ENCODE data around the gene C11orf68. TPM values are rescaled to one million over a fixed set of nuclear protein-coding genes. Genes with fewer than 3 reads are reported as not detected.
A peak's percentile ranks its signal among the peaks of the same experiment; 100 is the strongest.

Gene C11orf68
- total and polyA plus RNA-seq, 2 of the 8 experiments (the other 6 are each of a cell fraction or from before 2014, with no cell fraction given): 24.0 to 51.2 TPM

DNA sequence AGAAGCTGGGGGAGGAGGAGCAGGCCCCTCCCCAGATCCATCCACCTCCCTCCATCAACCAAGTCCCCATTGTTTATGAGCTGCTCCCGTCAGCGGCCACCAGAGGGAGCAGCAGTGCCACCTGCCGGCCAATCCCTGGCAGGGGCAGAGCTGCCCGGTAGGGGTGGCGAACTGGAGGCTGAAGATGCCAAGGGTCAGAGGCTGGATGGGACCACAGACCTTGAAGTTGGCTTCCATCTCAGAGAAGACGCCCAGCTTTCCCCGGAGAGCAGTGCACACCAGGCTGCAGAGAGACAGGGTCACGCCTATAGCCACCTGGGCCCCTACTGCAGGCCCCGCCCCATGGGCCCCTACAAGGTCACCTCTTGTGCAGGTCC, 34.2 kb downstream of the C11orf68 start:
- Histone ChIP-seq H4K91ac (replicated peaks; ENCODE audit: insufficient read length, low read length) (no peak overlapping the region), H3K79me2 (ENCODE audit: control insufficient read depth in 1 of 2, insufficient read depth in 2 of 2, low read length in 2 of 2) (peaks cover 0 to 4% of the 10 kb centered on the region in 2 experiments; a peak in 1 of 4 replicates), H3K4me1 (replicated peaks in 1 of 4; ENCODE audit: control insufficient read depth in 3 of 4, insufficient read depth in 4 of 4, low read length in 3 of 4) (peaks cover 0 to 12% (median 7%) of the 10 kb centered on the region in 4 experiments; a peak in 5 of 7 replicates), H2BK5ac (ENCODE audit: low read depth, low read length) (no peak overlapping the region), H3K23me2 (ENCODE audit: low read depth, low read length) (peaks cover 12% of the 10 kb centered on the region), H3K4ac (replicated peaks; ENCODE audit: insufficient read length, low read depth, low read length) (no peak overlapping the region), H3K14ac (ENCODE audit: insufficient read length) (no peak overlapping the region), H3K9ac (replicated peaks in 1 of 4; ENCODE audit: extremely low read depth in 1 of 4, low read depth in 3 of 4, low read length in 3 of 4) (no peak overlapping the region), H2AFZ (ENCODE audit: low read length) (no peak overlapping the region), H4K8ac (ENCODE audit: extremely low read depth, insufficient read depth, low read length) (no peak overlapping the region), H2BK20ac (ENCODE audit: low read length) (no peak overlapping the region), H3K4me3 (ENCODE audit: extremely low read depth in 1 of 4, insufficient read depth in 2 of 4, low read depth in 3 of 4, low read length in 4 of 4) (no peak overlapping the region), H3K18ac (ENCODE audit: extremely low read depth, low read length) (no peak overlapping the region), H3K27ac (ENCODE audit: low read depth, low read length) (no peak overlapping the region), H4K5ac (ENCODE audit: insufficient read length, low read depth, low read length) (no peak overlapping the region), H3K4me2 (ENCODE audit: insufficient read depth in 1 of 2, low read depth in 2 of 2, low read length in 2 of 2) (no peak overlapping the region), H2BK120ac (replicated peaks; ENCODE audit: low read depth, low read length) (no peak overlapping the region), H2BK12ac (ENCODE audit: low read depth, low read length) (no peak overlapping the region), H3K56ac (replicated peaks; ENCODE audit: insufficient read length, low read depth, low read length) (no peak overlapping the region), H3K79me1 (ENCODE audit: low read depth, low read length) (no peaks in the 10 kb centered on the region), H3K23ac (ENCODE audit: insufficient read length) (no peak overlapping the region), H4K20me1 (replicated peaks in 1 of 2; ENCODE audit: control insufficient read depth in 1 of 2, insufficient read depth in 2 of 2, low read length in 2 of 2) (peaks cover 6 to 7% of the 10 kb centered on the region in 2 experiments), H3K9me3 (ENCODE audit: insufficient read depth in 2 of 2, low read depth in 1 of 2, low read length in 1 of 2) (no peaks in the 10 kb centered on the region), H3K36me3 (ENCODE audit: control insufficient read depth in 2 of 4, insufficient read depth in 4 of 4, low read length in 3 of 4) (peaks cover 8 to 22% (median 18%) of the 10 kb centered on the region in 4 experiments; a peak in 7 of 8 replicates), H2AK5ac (ENCODE audit: low read depth, low read length) (no peak overlapping the region), H2BK15ac (ENCODE audit: low read length) (no peak overlapping the region), H3K27me3 (replicated peaks in 1 of 4; ENCODE audit: control insufficient read depth in 3 of 4, extremely low read depth in 1 of 4, insufficient read depth in 3 of 4, low read length in 3 of 4) (peaks cover 0 to 4% (median 3%) of the 10 kb centered on the region in 4 experiments; a peak in 6 of 7 replicates)
- FAIRE-seq: peak; percentile 58
- CTCF ChIA-PET (ENCODE audit: partially characterized antibody): interaction anchor here (0.6 to 19.6 kb wide), 63 partner anchors 7 to 1557 kb away, joined by 3 to 283 read pairs (median 4); partner anchors contain the start of genes BANF1, CATSPER1, CCDC85B and CFL1
- POLR2A ChIA-PET (ENCODE audit: partially characterized antibody): interaction anchor here (0.6 to 39.7 kb wide), 3 partner anchors 25 to 167 kb away, joined by 3 to 1071 read pairs (median 4); partner anchors contain the start of genes CFL1, EFEMP2 and MUS81
- DNase-seq (ENCODE audit: low read depth in 1 of 2, low spot score in 2 of 2): peak in 1 of 2 experiments; percentile 90
- WGBS, 2 experiments (ENCODE audit: extremely low coverage in 1 of 2, insufficient coverage in 1 of 2, insufficient read length in 1 of 2, insufficient replicate concordance in 2 of 2, low coverage in 1 of 2, low lambda C conversion rate in 2 of 2, missing lambda C conversion rate in 1 of 2): 37% methylated on average over 9 of the region's 9 CpGs; no CpG with 5 or more reads in 1 of the 2 experiments
- TF ChIP-seq CHD2 (IDR thresholded peaks at IDR 0.05; ENCODE audit: low read length): 0 out of 2 replicates have a peak, but pooled peaks have one; percentile 26
- no peak for TF ChIP-seq TCF12 (IDR thresholded peaks at IDR 0.05; ENCODE audit: low read depth, low read length)
- TF ChIP-seq TBP (IDR thresholded peaks at IDR 0.05; ENCODE audit: low read depth, low read length): no peak
- TF ChIP-seq, protein P1, sequence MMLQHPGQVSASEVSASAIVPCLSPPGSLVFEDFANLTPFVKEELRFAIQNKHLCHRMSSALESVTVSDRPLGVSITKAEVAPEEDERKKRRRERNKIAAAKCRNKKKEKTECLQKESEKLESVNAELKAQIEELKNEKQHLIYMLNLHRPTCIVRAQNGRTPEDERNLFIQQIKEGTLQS (IDR thresholded peaks at IDR 0.05; ENCODE audit: insufficient read depth, low read depth, low read length): peak; percentile 83; the same call in 1 of the 2 replicates
- TF ChIP-seq SRF (IDR thresholded peaks at IDR 0.05; ENCODE audit: low read depth, low read length): peak; percentile 32; the same call in 1 of the 2 replicates
- no peak for TF ChIP-seq CHD1 (IDR thresholded peaks at IDR 0.05; ENCODE audit: low read depth, low read length)
- peak; percentile 69 for TF ChIP-seq CREB1 (IDR thresholded peaks at IDR 0.05)
- TF ChIP-seq TAF7 (optimal IDR thresholded peaks at IDR 0.05; ENCODE audit: borderline replicate concordance, low read depth, low read length): peak; percentile 78
- TF ChIP-seq POLR2AphosphoS5 (IDR thresholded peaks at IDR 0.05; ENCODE audit: low read depth, low read length): 0 out of 2 replicates have a peak, but pooled peaks have one; percentile 24
